Measurements from ENCODE around the gene HRH2. TPM values are rescaled to one million over a fixed set of nuclear protein-coding genes. Genes with fewer than 3 reads are reported as not detected.

Gene HRH2
- total RNA-seq, 4 donors from 2014 or later = 1.7 to 6.1 (median 2.6) TPM

DNA sequence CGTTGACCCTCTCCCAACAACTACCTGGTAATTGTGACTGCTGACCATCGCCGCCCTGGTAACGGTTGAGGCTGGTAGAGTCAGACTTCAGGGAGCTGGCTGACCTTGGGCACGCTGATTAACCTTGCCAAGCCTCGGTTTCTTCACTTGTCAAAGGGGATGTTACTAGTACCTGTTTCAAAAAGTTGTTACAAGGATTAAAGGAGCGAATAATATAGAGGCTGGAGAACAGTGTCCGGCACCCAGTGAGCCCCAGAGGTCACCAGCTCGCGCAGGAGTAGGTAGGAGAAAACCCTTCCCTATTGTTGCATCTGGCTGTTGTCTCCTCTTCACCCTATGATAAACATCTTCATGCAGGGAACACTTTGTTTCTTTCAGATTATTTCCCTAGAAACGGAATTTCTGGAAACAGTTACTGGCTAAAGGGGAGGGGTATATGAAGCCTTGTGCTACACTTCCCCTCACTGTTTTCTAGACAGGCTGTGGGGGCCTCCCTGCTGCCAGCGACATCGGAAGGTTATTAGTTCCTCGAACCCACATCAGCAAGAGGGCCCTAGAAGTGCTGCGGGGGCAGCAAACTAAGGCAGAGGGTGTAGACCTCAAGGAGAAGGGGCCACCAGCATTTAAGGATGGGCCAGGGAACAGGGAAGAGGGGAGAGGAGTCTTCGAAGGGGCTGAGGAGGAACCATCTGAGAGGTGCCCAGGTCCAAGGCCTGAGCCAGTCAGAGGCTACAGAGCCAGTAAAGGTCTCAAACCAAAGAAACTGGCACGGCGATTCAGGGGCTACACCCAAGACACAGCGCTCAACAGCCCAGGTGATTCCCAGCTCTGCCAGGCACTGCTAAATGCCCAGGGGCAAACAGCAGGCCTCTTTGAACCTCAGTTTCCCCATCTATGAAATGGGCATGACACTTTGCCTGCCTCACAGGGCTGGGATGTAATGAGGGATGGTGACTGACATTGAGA lies 37.6 kb downstream of the HRH2 start:
- H3K4me1 ChIP-seq = no peaks in the 10 kb centered on the region
- TF ChIP-seq EP300 (IDR thresholded peaks at IDR 0.05) (no peak), POLR2AphosphoS5 (IDR thresholded peaks at IDR 0.05) (no peak), POLR2A (IDR thresholded peaks at IDR 0.05) (no peak)
- TF ChIP-seq, protein P1, sequence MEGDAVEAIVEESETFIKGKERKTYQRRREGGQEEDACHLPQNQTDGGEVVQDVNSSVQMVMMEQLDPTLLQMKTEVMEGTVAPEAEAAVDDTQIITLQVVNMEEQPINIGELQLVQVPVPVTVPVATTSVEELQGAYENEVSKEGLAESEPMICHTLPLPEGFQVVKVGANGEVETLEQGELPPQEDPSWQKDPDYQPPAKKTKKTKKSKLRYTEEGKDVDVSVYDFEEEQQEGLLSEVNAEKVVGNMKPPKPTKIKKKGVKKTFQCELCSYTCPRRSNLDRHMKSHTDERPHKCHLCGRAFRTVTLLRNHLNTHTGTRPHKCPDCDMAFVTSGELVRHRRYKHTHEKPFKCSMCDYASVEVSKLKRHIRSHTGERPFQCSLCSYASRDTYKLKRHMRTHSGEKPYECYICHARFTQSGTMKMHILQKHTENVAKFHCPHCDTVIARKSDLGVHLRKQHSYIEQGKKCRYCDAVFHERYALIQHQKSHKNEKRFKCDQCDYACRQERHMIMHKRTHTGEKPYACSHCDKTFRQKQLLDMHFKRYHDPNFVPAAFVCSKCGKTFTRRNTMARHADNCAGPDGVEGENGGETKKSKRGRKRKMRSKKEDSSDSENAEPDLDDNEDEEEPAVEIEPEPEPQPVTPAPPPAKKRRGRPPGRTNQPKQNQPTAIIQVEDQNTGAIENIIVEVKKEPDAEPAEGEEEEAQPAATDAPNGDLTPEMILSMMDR (IDR thresholded peaks at IDR 0.05) = no peak
- H3K36me3 ChIP-seq = no peaks in the 10 kb centered on the region
- H3K27ac ChIP-seq = peak overlapping the region in 2 of 4 donors; percentile 36 to 43
- WGBS, 2 donors (ENCODE audit: low coverage in 1 of 2) = 79 to 93% methylated on average over 8 to 10 of the region's 19 CpGs
- ATAC-seq = no peak
- H3K4me3 ChIP-seq = no peak overlapping the region
- peaks cover 39% of the 10 kb centered on the region for H3K27me3 ChIP-seq
- no peaks in the 10 kb centered on the region for H3K9me3 ChIP-seq

GRCh38 chr5:175696139-175696854 lies 38.4 kb downstream of the HRH2 start:
- TF ChIP-seq, protein P1 (IDR thresholded peaks at IDR 0.05) = peak in 3 of 4 experiments; percentile 32 to 45 (median 37)
- TF ChIP-seq EP300 (IDR thresholded peaks at IDR 0.05) = no peak
- no peak for TF ChIP-seq POLR2AphosphoS5 (IDR thresholded peaks at IDR 0.05)
- Histone ChIP-seq H3K4me3 (no peak overlapping the region), H3K9me3 (no peaks in the 10 kb centered on the region), H3K27me3 (peaks cover 39% of the 10 kb centered on the region), H3K4me1 (no peaks in the 10 kb centered on the region), H3K36me3 (no peaks in the 10 kb centered on the region), H3K27ac (peak overlapping the region in 2 of 4 donors; percentile 17 to 43)
- ATAC-seq = peak; percentile 42
- 67 to 78% methylated on average over 3 to 4 of the region's 16 CpGs for WGBS, 2 donors (ENCODE audit: low coverage in 1 of 2)

- TF ChIP-seq POLR2AphosphoS5 (IDR thresholded peaks at IDR 0.05) (no peak), EP300 (IDR thresholded peaks at IDR 0.05) (no peak), POLR2A (IDR thresholded peaks at IDR 0.05) (no peak)
- TF ChIP-seq, protein P1 (IDR thresholded peaks at IDR 0.05) = no peak
- Histone ChIP-seq H3K27me3 (peaks cover 37% of the 10 kb centered on the region), H3K4me3 (no peak overlapping the region), H3K4me1 (no peaks in the 10 kb centered on the region), H3K36me3 (no peaks in the 10 kb centered on the region), H3K9me3 (no peaks in the 10 kb centered on the region), H3K27ac (no peak overlapping the region)
- WGBS, 2 donors (ENCODE audit: low coverage in 1 of 2) = 58% methylated on average over 5 of the region's 14 CpGs; no CpG with 5 or more reads in 1 of the 2 donors
- ATAC-seq = no peak
Observed at GRCh38 chr5:175696855-175697198, 39.0 kb downstream of the HRH2 start.

- no peak overlapping the region for H3K4me3 ChIP-seq
- TF ChIP-seq, protein P1 (IDR thresholded peaks at IDR 0.05) = no peak
- TF ChIP-seq EP300 (IDR thresholded peaks at IDR 0.05) = no peak
- TF ChIP-seq POLR2AphosphoS5 (IDR thresholded peaks at IDR 0.05) = no peak
- no peak for TF ChIP-seq POLR2A (IDR thresholded peaks at IDR 0.05)
- 17 to 75% methylated on average over 1 to 2 of the region's 7 CpGs for WGBS, 2 donors (ENCODE audit: low coverage in 1 of 2)
- peaks cover 0 to 2% (median 0%) of the 10 kb centered on the region in 3 donors for H3K9me3 ChIP-seq
- no peaks in the 10 kb centered on the region for H3K36me3 ChIP-seq
- peaks cover 35% of the 10 kb centered on the region for H3K27me3 ChIP-seq
- H3K27ac ChIP-seq = no peak overlapping the region
- no peak for ATAC-seq
- H3K4me1 ChIP-seq = no peaks in the 10 kb centered on the region
Observed at GRCh38 chr5:175697846-175698245, 40.0 kb downstream of the HRH2 start.
